OCI-LY1 (cell line): Measurements from ENCODE around the gene FLVCR2.

ENCODE experiments used
- H2AFZ ChIP-seq: fragments of 200-600 bp; sonication (generic), shearing (Covaris generic); 2 replicates; pipeline ENCODE4 v1.6.0; 2014; ENCODE audit warnings: antibody characterized with exemption, mild to moderate bottlenecking, low read length
- H3F3A ChIP-seq: fragments of 200-600 bp; sonication (generic), shearing (Covaris generic); 2 replicates; pipeline ENCODE4 v1.6.0; 2014; ENCODE audit warnings: mild to moderate bottlenecking, antibody characterized with exemption, low read length, moderate library complexity; ENCODE audit not compliant: insufficient read depth
- H3K27ac ChIP-seq: fragments of 200-600 bp; sonication (generic); 2 replicates; pipeline ENCODE4 v1.5.1; 2014; ENCODE audit warnings: low read length, mixed run types, mild to moderate bottlenecking, low read depth; ENCODE audit not compliant: poor library complexity, severe bottlenecking
- H3K27me3 ChIP-seq: fragments of 200-600 bp; sonication (generic); 2 replicates; pipeline ENCODE4 v1.6.0; 2014; ENCODE audit warnings: antibody characterized with exemption, mild to moderate bottlenecking, low read length, moderate library complexity; ENCODE audit not compliant: insufficient read depth
- H3K36me3 ChIP-seq: fragments of 200-600 bp; sonication (generic); 2 replicates; pipeline ENCODE4 v1.6.1; 2014; ENCODE audit warnings: mild to moderate bottlenecking, antibody characterized with exemption, low read length, moderate library complexity, mixed read lengths; ENCODE audit not compliant: insufficient read depth
- H3K4me1 ChIP-seq: fragments of 200-600 bp; sonication (generic); 2 replicates; pipeline ENCODE4 v1.5.1; 2014; ENCODE audit warnings: mild to moderate bottlenecking, low read length, moderate library complexity; ENCODE audit not compliant: insufficient read depth, severe bottlenecking
- H3K4me2 ChIP-seq: fragments of 200-600 bp; sonication (generic), shearing (Covaris generic); 2 replicates; pipeline ENCODE4 v1.6.1; 2014; ENCODE audit warnings: low read length
- H3K4me3 ChIP-seq: fragments of 200-600 bp; sonication (generic); 2 replicates; pipeline ENCODE4 v1.5.1; 2014; ENCODE audit warnings: low read length, low read depth, mild to moderate bottlenecking, mixed read lengths; ENCODE audit not compliant: poor library complexity, severe bottlenecking
- H3K79me2 ChIP-seq: fragments of 200-600 bp; shearing (Covaris generic); 2 replicates; pipeline ENCODE4 v1.6.1; 2016; ENCODE audit warnings: mixed run types, low read length, mixed read lengths; ENCODE audit not compliant: insufficient read depth
- H3K9ac ChIP-seq: fragments of 200-600 bp; sonication (generic), shearing (Covaris generic); 2 replicates; pipeline ENCODE4 v1.6.1; 2014; ENCODE audit warnings: mild to moderate bottlenecking, low read length, mixed read lengths
- H3K9me2 ChIP-seq: fragments of 200-600 bp; sonication (generic), shearing (Covaris generic); 2 replicates; pipeline ENCODE4 v1.6.1; 2014; ENCODE audit warnings: low read depth, mild to moderate bottlenecking, low read length, mixed read lengths
- H3K9me3 ChIP-seq: fragments of 200-600 bp; shearing (Covaris generic); 2 replicates; pipeline ENCODE4 v1.6.1; 2014; ENCODE audit warnings: low read length, mixed read lengths
- H4K20me1 ChIP-seq: fragments of 200-600 bp; sonication (generic), shearing (Covaris generic); 2 replicates; pipeline ENCODE4 v1.6.0; 2016; ENCODE audit warnings: mild to moderate bottlenecking, low read length; ENCODE audit not compliant: insufficient read depth
- EZH2 ChIP-seq: fragments of 200-600 bp; sonication (generic), shearing (Covaris generic); IDR thresholded peaks from 2 replicates; pipeline ENCODE4 v1.8.0; 2017; ENCODE audit warnings: borderline replicate concordance, mixed run types, mild to moderate bottlenecking, antibody characterized with exemption, low read length, moderate library complexity, mixed read lengths
- TF ChIP-seq, protein P1 (sequence below): fragments of 200-600 bp; sonication (generic), shearing (Covaris generic); IDR thresholded peaks from 2 replicates; pipeline ENCODE4 v1.5.1; 2017; ENCODE audit warnings: mild to moderate bottlenecking, antibody characterized with exemption, low read length, moderate library complexity, mixed read lengths

FLVCR2 gene

DNA sequence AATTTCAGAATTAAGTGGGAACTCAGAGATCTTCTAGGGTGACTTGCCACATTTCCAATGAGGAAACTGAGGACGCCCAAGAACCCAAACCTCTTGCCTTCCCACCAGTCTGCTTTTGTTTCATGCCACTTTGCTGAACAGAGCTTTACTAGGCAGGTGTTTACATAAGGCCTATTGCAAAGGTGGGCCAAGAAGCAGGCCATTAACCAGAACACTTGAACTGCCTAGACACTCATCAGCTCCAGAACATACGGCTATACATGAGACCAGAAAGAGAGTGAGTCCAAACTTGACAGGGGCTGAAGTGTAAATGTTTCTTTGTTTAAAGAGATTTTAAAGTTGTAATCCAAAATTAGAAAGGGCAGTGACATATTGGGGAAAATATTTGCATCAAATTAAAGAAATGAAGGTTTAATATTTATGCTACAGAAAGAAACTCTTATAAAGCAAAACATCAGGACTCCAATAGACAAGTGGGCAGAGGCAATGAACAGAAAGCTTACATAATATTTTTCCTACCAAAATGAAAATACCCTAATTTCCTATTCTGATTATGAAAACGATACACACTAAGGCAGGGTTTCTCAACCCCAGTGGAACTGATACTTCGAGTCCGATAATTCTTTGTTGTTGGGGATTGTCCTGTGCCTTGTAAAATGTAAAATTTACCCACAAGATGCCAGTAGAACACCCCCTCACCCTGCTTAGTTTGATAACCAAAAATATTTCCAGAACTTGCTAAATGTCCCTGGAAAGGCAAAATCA is 44.4 kb upstream of the FLVCR2 start:
- Histone ChIP-seq H2AFZ (no peak overlapping the region), H4K20me1 (no peaks in the 10 kb centered on the region), H3F3A (no peaks in the 10 kb centered on the region), H3K27me3 (peaks cover 2% of the 10 kb centered on the region; the same call in 1 of the 2 replicates), H3K36me3 (no peaks in the 10 kb centered on the region), H3K4me1 (no peaks in the 10 kb centered on the region), H3K4me3 (no peak overlapping the region), H3K79me2 (no peaks in the 10 kb centered on the region), H3K27ac (no peak overlapping the region), H3K9ac (no peak overlapping the region), H3K4me2 (no peak overlapping the region), H3K9me2 (no peaks in the 10 kb centered on the region), H3K9me3 (no peaks in the 10 kb centered on the region)
- TF ChIP-seq, protein P1, sequence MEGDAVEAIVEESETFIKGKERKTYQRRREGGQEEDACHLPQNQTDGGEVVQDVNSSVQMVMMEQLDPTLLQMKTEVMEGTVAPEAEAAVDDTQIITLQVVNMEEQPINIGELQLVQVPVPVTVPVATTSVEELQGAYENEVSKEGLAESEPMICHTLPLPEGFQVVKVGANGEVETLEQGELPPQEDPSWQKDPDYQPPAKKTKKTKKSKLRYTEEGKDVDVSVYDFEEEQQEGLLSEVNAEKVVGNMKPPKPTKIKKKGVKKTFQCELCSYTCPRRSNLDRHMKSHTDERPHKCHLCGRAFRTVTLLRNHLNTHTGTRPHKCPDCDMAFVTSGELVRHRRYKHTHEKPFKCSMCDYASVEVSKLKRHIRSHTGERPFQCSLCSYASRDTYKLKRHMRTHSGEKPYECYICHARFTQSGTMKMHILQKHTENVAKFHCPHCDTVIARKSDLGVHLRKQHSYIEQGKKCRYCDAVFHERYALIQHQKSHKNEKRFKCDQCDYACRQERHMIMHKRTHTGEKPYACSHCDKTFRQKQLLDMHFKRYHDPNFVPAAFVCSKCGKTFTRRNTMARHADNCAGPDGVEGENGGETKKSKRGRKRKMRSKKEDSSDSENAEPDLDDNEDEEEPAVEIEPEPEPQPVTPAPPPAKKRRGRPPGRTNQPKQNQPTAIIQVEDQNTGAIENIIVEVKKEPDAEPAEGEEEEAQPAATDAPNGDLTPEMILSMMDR: no peak
- no peak for TF ChIP-seq EZH2

DNA sequence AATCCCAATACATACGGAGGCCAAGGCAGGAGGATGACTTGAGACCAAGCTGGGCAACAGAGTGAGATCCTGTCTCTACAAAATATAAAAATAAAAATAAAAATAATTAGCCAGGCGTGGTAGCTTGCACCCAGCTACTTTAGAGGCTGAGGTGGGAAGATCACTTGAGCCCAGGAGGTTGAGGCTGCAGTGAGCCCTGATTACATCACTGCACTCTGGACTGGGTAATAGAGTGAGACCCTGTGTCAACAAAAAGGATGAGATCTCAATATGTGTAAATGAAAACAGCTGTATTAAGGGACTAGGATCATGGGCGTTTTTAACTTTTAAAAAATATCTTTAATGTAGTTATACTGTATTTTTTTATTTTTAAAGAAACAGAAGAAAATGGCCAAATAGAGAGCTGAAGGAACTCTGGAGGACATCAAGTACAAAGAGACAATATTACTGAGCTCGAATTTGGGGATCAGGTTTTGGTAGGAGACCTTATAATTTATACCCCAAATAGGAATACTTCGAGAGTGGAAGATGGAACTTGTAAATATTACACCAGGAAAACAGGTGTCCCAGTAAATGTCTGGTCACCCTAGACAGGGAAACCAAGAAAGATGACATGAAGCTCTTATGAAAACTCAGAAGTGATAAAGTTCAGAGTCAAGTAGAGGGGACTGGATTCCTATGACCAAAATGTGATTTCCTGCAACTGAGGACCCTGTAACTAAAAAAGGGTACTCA is 43.1 kb upstream of the FLVCR2 start:
- H3K79me2 ChIP-seq: no peaks in the 10 kb centered on the region
- H3K9ac ChIP-seq: no peak overlapping the region
- no peaks in the 10 kb centered on the region for H3F3A ChIP-seq
- no peak for TF ChIP-seq EZH2
- TF ChIP-seq, protein P1: no peak
- H3K27ac ChIP-seq: no peak overlapping the region
- peaks cover 7% of the 10 kb centered on the region; the same call in 1 of the 2 replicates for H3K27me3 ChIP-seq
- H3K4me3 ChIP-seq: no peak overlapping the region
- H3K4me1 ChIP-seq: no peaks in the 10 kb centered on the region
- no peaks in the 10 kb centered on the region for H4K20me1 ChIP-seq
- H3K36me3 ChIP-seq: no peaks in the 10 kb centered on the region
- no peaks in the 10 kb centered on the region for H3K9me2 ChIP-seq
- no peak overlapping the region for H2AFZ ChIP-seq
- no peak overlapping the region for H3K4me2 ChIP-seq
- H3K9me3 ChIP-seq: no peaks in the 10 kb centered on the region

DNA sequence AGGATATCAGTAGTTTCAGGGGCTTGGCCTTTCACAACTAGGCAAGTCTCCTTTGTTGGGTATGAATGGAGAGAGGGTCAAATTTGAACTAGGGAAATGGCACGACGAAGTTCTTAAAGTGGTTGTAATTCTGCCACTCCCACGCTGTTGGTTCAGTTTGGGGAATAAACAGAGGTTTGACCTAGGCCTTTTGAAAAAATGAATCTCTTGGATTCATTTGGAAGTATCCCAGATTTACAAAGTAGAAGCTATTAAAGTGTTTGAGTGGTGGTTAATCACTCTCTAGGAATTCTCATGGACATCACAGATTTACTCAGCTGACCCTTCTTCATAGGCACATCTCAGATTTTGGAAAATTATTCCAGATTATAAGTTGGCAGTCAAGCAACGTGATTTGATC is 41.3 kb upstream of the FLVCR2 start:
- Histone ChIP-seq H3K4me3 (no peak overlapping the region), H4K20me1 (no peaks in the 10 kb centered on the region), H3K79me2 (no peaks in the 10 kb centered on the region), H3K36me3 (no peaks in the 10 kb centered on the region), H3K4me1 (peaks cover under 1% of the 10 kb centered on the region), H3K9ac (no peak overlapping the region), H3K9me2 (no peaks in the 10 kb centered on the region), H2AFZ (no peak overlapping the region), H3F3A (no peaks in the 10 kb centered on the region), H3K27me3 (peaks cover 7% of the 10 kb centered on the region; the same call in 1 of the 2 replicates), H3K27ac (no peak overlapping the region), H3K9me3 (no peaks in the 10 kb centered on the region), H3K4me2 (no peak overlapping the region)
- TF ChIP-seq EZH2: no peak
- TF ChIP-seq, protein P1: no peak
